Cardiac fibroblast (primary cell): ENCODE results near the gene JAZF1.

ENCODE experiments used
- DNase-seq, 2 donors: peaks; one replicate each; pipeline versions ENCODE4 v3.0.0 to v3.0.0-alpha.2; 2010; ENCODE audit warnings: low read depth in 2 of 2
- H3K4me3 ChIP-seq, 2 donors: replicated peaks in 1 of 2; 1 replicate in 1 of 2; 2 replicates in 1 of 2; pipeline ENCODE4 v1.5.1; 2011; ENCODE audit warnings: low read depth in 2 of 2, low read length in 2 of 2, mild to moderate bottlenecking in 2 of 2, moderate library complexity in 1 of 2
- CTCF ChIP-seq: IDR thresholded peaks from one replicate; pipeline ENCODE4 v1.5.1; 2011; ENCODE audit warnings: low read depth, mild to moderate bottlenecking, low read length, inconsistent platforms

JAZF1 gene

GRCh38 chr7:27936047-27936767, 244.4 kb downstream of the JAZF1 start:
- no peak for DNase-seq
- TF ChIP-seq CTCF: no peak
- no peak overlapping the region for H3K4me3 ChIP-seq

GRCh38 chr7:27933671-27934565, 246.7 kb downstream of the JAZF1 start:
- peak; percentile 18 for TF ChIP-seq CTCF
- no peak overlapping the region for H3K4me3 ChIP-seq
- peak in 1 of 2 donors; percentile 21 for DNase-seq

GRCh38 chr7:27930910-27931476, 249.6 kb downstream of the JAZF1 start:
- no peak for DNase-seq
- TF ChIP-seq CTCF: no peak
- no peak overlapping the region for H3K4me3 ChIP-seq

- H3K4me3 ChIP-seq: no peak overlapping the region
- no peak for TF ChIP-seq CTCF
- DNase-seq: no peak
These were observed 251.5 kb downstream of the JAZF1 start for GRCh38 chr7:27929127-27929526.

- no peak for DNase-seq
- no peak for TF ChIP-seq CTCF
These were observed 252.6 kb downstream of the JAZF1 start for GRCh38 chr7:27928001-27928400.

GRCh38 chr7:27925573-27926201, 254.9 kb downstream of the JAZF1 start:
- no peak overlapping the region for H3K4me3 ChIP-seq
- no peak for TF ChIP-seq CTCF
- DNase-seq: no peak

More at GRCh38 chr7:27928001-27928400, 252.6 kb downstream of the JAZF1 start:
- no peak overlapping the region for H3K4me3 ChIP-seq
